DMS 273 treated with DMSO at 0.1 percent for 48 hours (cell line): Measurements from ENCODE around the gene PC.
"Not testable (repeated sequence)": the region's sequence is repeated elsewhere in the genome, so short reads cannot be mapped to it uniquely, and the experiment has no call there.

Source experiments
- DNase-seq: peaks from one replicate; lab custom pipeline; 2025; lab: John Stamatoyannopoulos, UW

PC gene

GRCh38 chr11:66840317-66841091 is 117.7 kb downstream of the PC start:
- DNase-seq = no peak

DNA sequence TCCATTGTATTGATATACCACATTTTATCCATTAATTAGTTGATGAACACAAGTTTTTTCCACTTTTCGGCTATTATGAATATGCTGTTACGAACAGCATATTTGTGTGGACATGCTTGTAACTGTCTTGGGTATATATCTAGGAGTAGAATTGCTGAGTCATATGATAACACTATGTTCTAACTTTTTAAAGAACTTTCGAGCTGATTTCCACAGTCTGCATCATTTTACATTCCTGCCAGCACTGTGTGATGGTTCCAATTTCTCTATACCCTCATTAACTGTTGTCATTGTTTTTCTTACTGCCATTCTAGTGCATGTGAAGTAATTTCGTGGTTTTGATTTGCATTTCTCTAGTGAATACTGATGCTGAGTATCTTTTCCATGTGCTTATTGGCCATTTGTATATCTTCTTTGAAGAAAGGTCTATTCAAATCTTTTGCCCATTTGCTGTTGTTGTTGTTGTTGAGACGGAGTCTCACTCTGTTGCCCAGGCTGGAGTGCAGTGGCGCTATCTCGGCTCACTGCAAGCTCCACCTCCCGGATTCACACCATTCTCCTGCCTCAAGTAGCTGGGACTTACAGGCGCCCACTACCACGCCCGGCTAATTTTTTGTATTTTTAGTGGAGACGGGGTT is 122.3 kb downstream of the PC start:
- no peak for DNase-seq

- DNase-seq = no peak
Observed at GRCh38 chr11:66834943-66835342, 123.2 kb downstream of the PC start.

DNA sequence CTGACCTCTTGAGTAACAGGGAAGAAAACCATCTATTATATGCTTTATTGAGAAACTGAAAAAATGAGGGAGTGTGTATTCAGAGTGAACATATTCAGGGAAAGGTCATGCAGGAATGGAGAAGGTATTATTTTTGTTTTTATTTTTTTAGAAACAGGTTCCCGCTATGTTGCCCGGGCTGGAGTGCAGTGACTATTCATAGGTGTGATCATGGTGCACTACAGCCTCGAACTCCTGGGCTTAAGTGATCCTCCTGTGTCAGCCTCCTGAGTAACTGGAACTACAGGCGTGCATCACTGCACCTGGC is 123.7 kb downstream of the PC start:
- DNase-seq = no peak

DNA sequence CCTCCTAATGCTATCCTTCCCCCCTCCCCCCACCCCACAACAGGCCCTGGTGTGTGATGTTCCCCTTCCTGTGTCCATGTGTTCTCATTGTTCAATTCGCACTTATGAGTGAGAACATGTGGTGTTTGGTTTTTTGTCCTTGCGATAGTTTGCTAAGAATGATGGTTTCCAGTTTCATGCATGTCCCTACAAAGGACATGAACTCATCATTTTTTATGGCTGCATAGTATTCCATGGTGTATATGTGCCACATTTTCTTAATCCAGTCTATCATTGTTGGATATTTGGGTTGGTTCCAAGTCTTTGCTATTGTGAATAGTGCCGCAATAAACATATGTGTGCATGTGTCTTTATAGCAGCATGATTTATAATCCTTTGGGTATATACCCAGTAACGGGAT is 133.6 kb downstream of the PC start:
- DNase-seq = not testable (repeated sequence)

DNA sequence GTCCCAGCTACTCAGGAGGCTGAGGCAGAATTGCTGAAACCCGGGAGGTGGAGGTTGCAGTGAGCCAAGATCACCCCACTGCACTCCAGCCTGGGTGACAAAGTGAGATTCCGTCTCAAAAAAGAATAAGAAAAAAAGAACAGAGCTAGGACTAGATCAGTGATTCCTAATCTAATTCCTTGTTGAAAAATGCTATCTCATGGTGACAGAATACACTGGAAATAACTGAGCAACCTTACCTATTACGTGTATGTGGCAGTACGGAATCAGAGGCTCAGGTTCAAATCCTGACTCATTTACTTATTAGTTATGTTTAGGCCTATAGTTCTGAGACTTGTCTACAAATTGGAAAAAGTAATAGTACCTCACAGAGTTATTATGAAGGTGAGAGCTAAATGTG is 134.5 kb downstream of the PC start:
- DNase-seq = no peak

DNA sequence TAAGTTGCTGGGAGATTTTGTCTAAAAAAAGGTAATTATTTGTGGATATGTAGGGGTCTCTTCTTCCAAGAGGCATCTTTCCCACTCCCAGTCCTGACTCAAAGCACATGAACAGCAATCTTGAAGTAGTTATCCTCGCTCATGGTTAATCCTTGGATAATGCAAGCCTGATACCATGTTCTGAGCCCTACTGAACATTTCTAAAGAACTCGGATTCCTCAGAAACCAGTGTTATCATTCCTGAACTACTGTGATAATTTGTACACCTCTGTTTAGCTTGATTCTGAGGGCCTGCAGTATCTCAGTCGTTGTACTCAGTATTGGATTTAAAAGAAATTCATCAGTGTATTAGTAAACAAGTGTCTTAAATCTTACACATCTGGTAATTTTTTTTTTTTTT is 137.3 kb downstream of the PC start:
- no peak for DNase-seq

DNA sequence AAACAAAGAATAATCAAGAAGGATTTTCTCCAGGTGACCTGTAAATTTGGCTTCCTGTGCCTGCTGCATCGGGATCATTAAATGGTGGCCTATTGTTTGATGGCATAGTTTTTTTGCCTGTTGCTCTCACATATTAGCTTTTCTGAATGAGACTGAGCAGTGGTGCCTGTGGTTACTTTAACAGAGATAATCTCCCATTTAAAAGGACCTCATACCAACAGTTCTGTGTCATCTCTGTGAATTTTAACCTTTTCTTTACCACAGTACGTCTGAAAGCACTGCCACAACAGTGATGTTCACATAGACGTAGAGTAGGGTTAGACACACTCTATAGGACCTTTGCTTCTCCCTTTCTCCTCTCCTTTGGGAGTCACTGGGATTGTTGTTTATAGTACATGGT is 137.8 kb downstream of the PC start:
- no peak for DNase-seq

GRCh38 chr11:66818231-66818955 is 139.8 kb downstream of the PC start:
- no peak for DNase-seq

DNA sequence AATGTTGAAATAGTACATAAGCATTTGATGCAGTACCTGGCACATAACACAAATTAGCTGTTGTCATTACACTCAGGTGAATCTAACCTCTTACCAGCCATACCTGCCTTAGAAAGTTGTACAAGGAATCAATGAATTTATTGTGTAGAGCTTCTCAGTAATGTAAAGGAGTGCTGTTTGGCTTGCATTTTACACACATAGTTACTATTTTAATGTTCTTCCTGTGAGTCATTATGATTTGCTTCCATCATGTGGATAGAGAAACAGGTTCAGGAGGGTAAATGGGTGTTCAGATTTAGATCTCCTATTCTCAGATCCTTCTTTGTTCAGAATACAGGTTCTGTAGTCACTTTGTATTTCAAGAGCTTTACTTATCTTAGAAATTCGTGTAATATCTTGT is 142.5 kb downstream of the PC start:
- DNase-seq = no peak

GRCh38 chr11:66814678-66815077 is 143.5 kb downstream of the PC start:
- DNase-seq = no peak

GRCh38 chr11:66810576-66811185 is 147.5 kb downstream of the PC start:
- no peak for DNase-seq

DNA sequence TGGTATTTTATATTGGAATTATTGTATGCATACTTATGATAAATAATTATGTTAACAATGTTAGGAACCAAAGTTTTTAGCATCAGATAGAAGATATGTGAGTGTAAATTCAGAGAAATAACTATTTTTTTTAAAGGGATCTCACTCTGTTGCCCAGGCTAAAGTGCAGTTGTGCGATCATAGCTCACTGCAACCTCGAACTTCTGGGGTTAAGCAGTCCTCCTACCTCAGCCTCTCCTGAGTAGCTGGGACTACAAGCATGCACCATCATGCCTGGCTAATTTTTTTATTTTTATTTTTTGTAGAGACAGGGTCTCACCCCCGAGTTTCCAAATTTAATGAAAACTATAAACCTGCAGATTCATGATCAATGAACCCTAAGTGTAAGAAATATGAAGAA is 148.6 kb downstream of the PC start:
- DNase-seq = no peak

GRCh38 chr11:66800720-66801428 is 157.3 kb downstream of the PC start:
- DNase-seq = no peak

- DNase-seq = not testable (repeated sequence)
Observed at GRCh38 chr11:66799815-66800214, 158.4 kb downstream of the PC start.
